Fibroblast of lung (primary cell): ENCODE data around the gene TTC39B. TPM values are rescaled to one million over a fixed set of nuclear protein-coding genes. Genes with fewer than 3 reads are reported as not detected.

ENCODE experiments used
- DNase-seq, 2 donors: peaks; one replicate each; pipeline versions ENCODE4 v3.0.0 to v3.0.0-alpha.2; 2010; ENCODE audit warnings: low read depth in 2 of 2
- H2AFZ ChIP-seq: 2 replicates; pipeline ENCODE4 v1.5.1; 2012; ENCODE audit warnings: low read length, control low read depth, inconsistent platforms
- H3K27ac ChIP-seq: 2 replicates; pipeline ENCODE4 v1.5.1; 2011; ENCODE audit warnings: low read length, control low read depth; ENCODE audit not compliant: insufficient read depth
- H3K27me3 ChIP-seq: 2 replicates; pipeline ENCODE4 v1.5.1; 2011; ENCODE audit warnings: mild to moderate bottlenecking, low read length; ENCODE audit not compliant: control insufficient read depth, insufficient read depth
- H3K36me3 ChIP-seq: 2 replicates; pipeline ENCODE4 v1.5.1; 2011; ENCODE audit warnings: low read length; ENCODE audit not compliant: control insufficient read depth, insufficient read depth
- H3K4me1 ChIP-seq: 2 replicates; pipeline ENCODE4 v1.5.1; 2011; ENCODE audit warnings: low read length; ENCODE audit not compliant: control insufficient read depth, insufficient read depth; ENCODE audit errors: extremely low read depth
- H3K4me2 ChIP-seq: 2 replicates; pipeline ENCODE4 v1.5.1; 2011; ENCODE audit warnings: low read length, control low read depth; ENCODE audit not compliant: insufficient read depth; ENCODE audit errors: extremely low read depth
- H3K4me3 ChIP-seq, 4 experiments: fragments of 200-600 bp in 1 of 4; sonication (generic) in 1 of 4; replicated peaks in 1 of 4; 2 replicates each; pipeline ENCODE4 v1.5.1; 2011 to 2016; ENCODE audit warnings: low read length in 4 of 4, low read depth in 3 of 4, mild to moderate bottlenecking in 3 of 4, control low read depth in 2 of 4, inconsistent platforms in 1 of 4, mixed read lengths in 1 of 4; ENCODE audit not compliant: insufficient read depth in 1 of 4; ENCODE audit errors: control extremely low read depth in 1 of 4
- H3K79me2 ChIP-seq: 2 replicates; pipeline ENCODE4 v1.5.1; 2012; ENCODE audit warnings: mild to moderate bottlenecking, low read length, inconsistent platforms; ENCODE audit not compliant: control insufficient read depth, insufficient read depth
- H3K9ac ChIP-seq: 2 replicates; pipeline ENCODE4 v1.5.1; 2011; ENCODE audit warnings: mild to moderate bottlenecking, low read length, control low read depth; ENCODE audit not compliant: insufficient read depth
- H3K9me3 ChIP-seq: 2 replicates; pipeline ENCODE4 v1.5.1; 2012; ENCODE audit warnings: low read depth, low read length; ENCODE audit not compliant: control insufficient read depth, insufficient read depth
- H4K20me1 ChIP-seq: 2 replicates; pipeline ENCODE4 v1.5.1; 2011; ENCODE audit warnings: low read length; ENCODE audit not compliant: control insufficient read depth, insufficient read depth; ENCODE audit errors: extremely low read depth
- EZH2 ChIP-seq: IDR thresholded peaks from 2 replicates; pipeline ENCODE4 v1.5.1; 2012; ENCODE audit warnings: low read length, control low read depth, mild to moderate bottlenecking; ENCODE audit errors: missing control alignments
- polyA plus RNA-seq, 2 donors: library from polyadenylated mRNA; depleted of rRNA in 1 of 2; stranded (reverse) in 1 of 2; unstranded in 1 of 2; fragments of >200 nt; gene quantifications; 2 replicates each; pipeline ENCODE4 v1.2.1, GENCODE V29; 2011 to 2012; ENCODE audit warnings: missing spikeins in 1 of 2
- total RNA-seq: library from RNA; depleted of rRNA; stranded (reverse); fragments of >200 nt; gene quantifications from 2 replicates; pipeline ENCODE4 v1.2.1, GENCODE V29; 2014
- TF ChIP-seq, protein P1 (sequence below), 2 donors: IDR thresholded peaks in 1 of 2; conservative IDR thresholded peaks in 1 of 2; 1 replicate in 1 of 2; 2 replicates in 1 of 2; pipeline ENCODE4 v1.5.1; 2011 to 2012; ENCODE audit warnings: low read length in 2 of 2, control low read depth in 1 of 2, inconsistent platforms in 1 of 2, low read depth in 1 of 2, mild to moderate bottlenecking in 1 of 2

TTC39B gene
- total and polyA plus RNA-seq, 2 donors (not counting 1 experiment from before 2014, with no cell fraction given): 6.2 to 16.8 TPM

DNA sequence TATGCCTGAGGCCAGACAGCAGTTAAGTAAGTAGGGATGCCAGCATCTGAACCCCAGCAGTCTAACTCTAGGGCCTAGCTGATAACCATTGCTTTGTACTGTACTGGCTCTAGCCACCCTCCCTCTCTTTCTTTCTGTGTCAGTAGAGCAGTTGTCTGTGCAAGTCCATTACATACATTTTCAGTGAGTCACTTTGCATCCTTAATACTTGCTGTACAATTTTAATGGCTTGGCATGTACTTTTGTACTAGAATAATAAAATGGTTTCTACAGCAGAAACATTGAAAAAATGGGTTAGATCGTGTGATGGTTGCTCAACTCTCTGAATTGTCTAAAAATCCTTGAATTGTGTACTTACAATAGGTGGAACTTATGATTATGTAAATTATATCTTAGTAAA is 1.5 kb upstream of the TTC39B start:
- TF ChIP-seq EZH2: no peak
- TF ChIP-seq, protein P1, sequence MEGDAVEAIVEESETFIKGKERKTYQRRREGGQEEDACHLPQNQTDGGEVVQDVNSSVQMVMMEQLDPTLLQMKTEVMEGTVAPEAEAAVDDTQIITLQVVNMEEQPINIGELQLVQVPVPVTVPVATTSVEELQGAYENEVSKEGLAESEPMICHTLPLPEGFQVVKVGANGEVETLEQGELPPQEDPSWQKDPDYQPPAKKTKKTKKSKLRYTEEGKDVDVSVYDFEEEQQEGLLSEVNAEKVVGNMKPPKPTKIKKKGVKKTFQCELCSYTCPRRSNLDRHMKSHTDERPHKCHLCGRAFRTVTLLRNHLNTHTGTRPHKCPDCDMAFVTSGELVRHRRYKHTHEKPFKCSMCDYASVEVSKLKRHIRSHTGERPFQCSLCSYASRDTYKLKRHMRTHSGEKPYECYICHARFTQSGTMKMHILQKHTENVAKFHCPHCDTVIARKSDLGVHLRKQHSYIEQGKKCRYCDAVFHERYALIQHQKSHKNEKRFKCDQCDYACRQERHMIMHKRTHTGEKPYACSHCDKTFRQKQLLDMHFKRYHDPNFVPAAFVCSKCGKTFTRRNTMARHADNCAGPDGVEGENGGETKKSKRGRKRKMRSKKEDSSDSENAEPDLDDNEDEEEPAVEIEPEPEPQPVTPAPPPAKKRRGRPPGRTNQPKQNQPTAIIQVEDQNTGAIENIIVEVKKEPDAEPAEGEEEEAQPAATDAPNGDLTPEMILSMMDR (conservative IDR thresholded peaks at IDR 0.05 in 1 of 2, IDR thresholded peaks at IDR 0.05 in 1 of 2; ENCODE audit: low read depth in 1 of 2, low read length in 2 of 2): no peak
- H3K27me3 ChIP-seq: no peaks in the 10 kb centered on the region
- H3K4me3 ChIP-seq: no peak overlapping the region
- no peaks in the 10 kb centered on the region for H3K9me3 ChIP-seq
- no peaks in the 10 kb centered on the region for H3K36me3 ChIP-seq
- no peak overlapping the region for H2AFZ ChIP-seq
- peak; percentile 68 to 82 for DNase-seq
- H3K4me1 ChIP-seq: peaks cover 5% of the 10 kb centered on the region
- no peaks in the 10 kb centered on the region for H4K20me1 ChIP-seq
- H3K27ac ChIP-seq: no peak overlapping the region
- no peaks in the 10 kb centered on the region for H3K79me2 ChIP-seq
- no peak overlapping the region for H3K9ac ChIP-seq
- H3K4me2 ChIP-seq: no peak overlapping the region

GRCh38 chr9:15307523-15307841 is 466 bp upstream of the TTC39B start:
- peak overlapping the region; percentile 91 for H2AFZ ChIP-seq
- H3K9me3 ChIP-seq: no peaks in the 10 kb centered on the region
- H3K4me2 ChIP-seq: peak overlapping the region; percentile 95
- peak overlapping the region; percentile 51 to 97 (median 90) for H3K4me3 ChIP-seq
- H4K20me1 ChIP-seq: no peaks in the 10 kb centered on the region
- TF ChIP-seq, protein P1 (conservative IDR thresholded peaks at IDR 0.05 in 1 of 2, IDR thresholded peaks at IDR 0.05 in 1 of 2; ENCODE audit: low read depth in 1 of 2, low read length in 2 of 2): no peak
- TF ChIP-seq EZH2: no peak
- no peaks in the 10 kb centered on the region for H3K27me3 ChIP-seq
- H3K9ac ChIP-seq: peak overlapping the region; percentile 12
- H3K79me2 ChIP-seq: no peaks in the 10 kb centered on the region
- no peaks in the 10 kb centered on the region for H3K36me3 ChIP-seq
- no peak for DNase-seq
- peaks cover 5% of the 10 kb centered on the region for H3K4me1 ChIP-seq
- no peak overlapping the region for H3K27ac ChIP-seq

DNA sequence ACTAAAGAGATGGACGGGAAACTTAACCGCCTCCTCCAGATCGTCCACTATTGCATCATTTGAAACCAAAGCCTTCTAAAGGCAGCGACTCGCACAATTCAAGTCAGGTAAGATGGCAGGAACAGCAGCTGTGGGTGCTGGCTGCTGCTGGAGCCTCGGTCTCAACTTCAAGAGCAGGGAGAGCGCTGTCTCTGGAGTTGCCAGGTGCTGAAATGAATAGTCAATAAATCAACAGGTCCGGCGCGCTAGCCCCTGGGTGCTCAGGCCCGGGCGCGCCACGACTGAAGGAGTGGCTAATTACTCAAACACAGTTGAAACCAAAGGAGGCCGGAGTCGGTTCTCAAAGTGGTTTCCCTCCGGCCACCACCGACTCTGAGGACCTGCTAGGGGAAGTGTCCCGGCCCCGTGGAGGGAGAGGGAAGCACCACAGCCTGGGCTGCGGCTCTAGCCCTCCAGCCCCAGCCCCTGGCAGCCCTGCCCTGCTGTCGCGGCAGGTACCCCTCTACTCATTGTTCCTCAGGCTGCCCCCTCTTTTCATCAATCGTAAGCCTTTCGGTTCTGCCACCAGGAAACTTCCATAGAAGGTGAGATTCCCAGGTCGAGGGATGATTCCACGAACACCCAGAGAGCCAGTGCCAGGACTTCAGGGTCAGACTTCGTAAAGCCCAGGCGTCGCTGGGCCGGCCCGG is 804 bp downstream of the TTC39B start:
- Histone ChIP-seq H3K9me3 (no peaks in the 10 kb centered on the region), H3K4me2 (peak overlapping the region; percentile 94), H3K9ac (peak overlapping the region; percentile 78), H3K27ac (peak overlapping the region; percentile 75), H3K4me1 (peaks cover 5% of the 10 kb centered on the region), H4K20me1 (no peaks in the 10 kb centered on the region), H2AFZ (peak overlapping the region; percentile 85), H3K79me2 (no peaks in the 10 kb centered on the region), H3K36me3 (no peaks in the 10 kb centered on the region), H3K27me3 (no peaks in the 10 kb centered on the region), H3K4me3 (peak overlapping the region; percentile 86 to 97 (median 90))
- no peak for TF ChIP-seq EZH2
- TF ChIP-seq, protein P1 (conservative IDR thresholded peaks at IDR 0.05 in 1 of 2, IDR thresholded peaks at IDR 0.05 in 1 of 2; ENCODE audit: low read depth in 1 of 2, low read length in 2 of 2): no peak
- peak; percentile 53 to 63 for DNase-seq
